Middle frontal gyrus (tissue), 1 donor: ENCODE data around the gene BCL3.
"Not testable (repeated sequence)": the region's sequence is repeated elsewhere in the genome, so short reads cannot be mapped to it uniquely, and the experiment has no call there.

Source experiments
- DNase-seq: peaks from one replicate; pipeline ENCODE4 v3.0.0-alpha.2; 2015; ENCODE audit warnings: low spot score; ENCODE audit errors: extremely low spot score

Gene BCL3

GRCh38 chr19:44748426-44749254 is at the start of gene BCL3:
Gene BCL3 (plus strand): TSS chr19:44748708. CDS start chr19:44748791, 83 bp downstream.
- no peak for DNase-seq

GRCh38 chr19:44700547-44700946 is 48.0 kb upstream of the BCL3 start:
- no peak for DNase-seq

- DNase-seq: no peak
Observed at GRCh38 chr19:44701228-44701627, 47.3 kb upstream of the BCL3 start.

- DNase-seq: no peak
Observed at GRCh38 chr19:44702551-44703176, 45.8 kb upstream of the BCL3 start.

GRCh38 chr19:44703336-44704078 is 45.0 kb upstream of the BCL3 start:
- no peak for DNase-seq

GRCh38 chr19:44704982-44705381 is 43.5 kb upstream of the BCL3 start:
- DNase-seq: no peak

GRCh38 chr19:44705502-44706010 is 43.0 kb upstream of the BCL3 start:
- no peak for DNase-seq

GRCh38 chr19:44706506-44707236 is 41.8 kb upstream of the BCL3 start:
- no peak for DNase-seq

GRCh38 chr19:44707794-44708193 is 40.7 kb upstream of the BCL3 start:
- DNase-seq: no peak

GRCh38 chr19:44708940-44709339 is 39.6 kb upstream of the BCL3 start:
- DNase-seq: no peak

GRCh38 chr19:44709434-44710266 is 38.9 kb upstream of the BCL3 start:
- DNase-seq: not testable (repeated sequence)

GRCh38 chr19:44710483-44710882 is 38.0 kb upstream of the BCL3 start:
- no peak for DNase-seq

- no peak for DNase-seq
Observed at GRCh38 chr19:44712864-44713515, 35.5 kb upstream of the BCL3 start.

- DNase-seq: no peak
Observed at GRCh38 chr19:44714597-44715169, 33.8 kb upstream of the BCL3 start.

GRCh38 chr19:44717603-44718002 is 30.9 kb upstream of the BCL3 start:
- DNase-seq: no peak

- DNase-seq: no peak
Observed at GRCh38 chr19:44718441-44719261, 29.9 kb upstream of the BCL3 start.

- no peak for DNase-seq
Observed at GRCh38 chr19:44719262-44719701, 29.2 kb upstream of the BCL3 start.

GRCh38 chr19:44720396-44720795 is 28.1 kb upstream of the BCL3 start:
- not testable (repeated sequence) for DNase-seq
